GM21360 (cell line): ENCODE measurements around the gene NPAS2.

Experiments used
- ATAC-seq: cut with Tn5 transposase; IDR thresholded peaks from one replicate; pipeline ENCODE4 v1.9.1; 2021; ENCODE audit warnings: mild to moderate bottlenecking, moderate library complexity; ENCODE audit not compliant: unreplicated experiment

NPAS2 gene

DNA sequence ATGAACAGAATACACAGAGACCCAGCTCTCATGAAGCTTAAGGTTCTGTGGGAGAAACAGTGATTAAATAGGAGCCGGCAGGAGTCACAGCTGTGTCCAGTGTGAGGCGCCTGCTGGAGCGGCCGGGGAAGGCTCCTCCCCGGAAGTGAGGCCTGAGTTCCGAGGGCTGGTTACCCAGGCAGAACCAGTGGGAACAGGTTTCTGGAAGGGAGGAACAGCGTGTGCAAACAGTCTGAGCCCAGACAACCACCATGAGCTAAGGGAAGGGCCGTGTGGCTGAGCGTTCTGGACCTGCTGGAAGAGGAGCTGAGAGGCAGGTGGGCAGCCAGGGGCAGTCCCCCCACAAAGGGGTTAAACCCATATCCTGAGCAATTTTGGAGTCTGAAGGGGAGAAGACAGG lies 26.0 kb upstream of the NPAS2 start:
- ATAC-seq: no peak

DNA sequence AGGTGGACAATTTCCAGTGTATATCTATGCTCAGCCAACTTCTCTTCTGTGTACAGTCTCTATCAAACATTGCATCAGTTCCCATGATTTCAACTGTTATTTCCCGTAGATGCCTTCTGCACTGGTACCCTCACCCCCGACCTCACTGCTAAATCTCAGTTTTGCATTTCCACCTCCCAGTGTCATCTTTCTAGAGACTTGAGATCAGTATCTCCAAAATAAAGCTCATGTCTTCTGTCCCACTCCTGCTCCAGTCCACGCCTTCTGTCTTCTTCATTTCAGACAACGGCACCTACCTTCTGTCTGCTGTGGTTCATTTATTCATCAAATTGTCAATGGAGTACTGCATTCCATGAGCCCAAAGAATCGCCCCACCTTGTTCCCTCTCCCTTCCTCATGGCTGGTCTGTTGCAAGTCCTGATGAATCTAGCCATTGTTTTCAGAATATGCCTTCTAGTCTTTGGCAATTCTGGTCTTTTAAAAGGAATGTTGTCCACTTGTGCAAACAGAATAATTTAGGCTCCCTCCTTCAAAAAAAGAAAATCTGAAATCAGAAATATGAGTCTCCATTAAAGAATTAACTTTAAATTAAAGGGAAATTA lies 23.3 kb upstream of the NPAS2 start:
- ATAC-seq: no peak

DNA sequence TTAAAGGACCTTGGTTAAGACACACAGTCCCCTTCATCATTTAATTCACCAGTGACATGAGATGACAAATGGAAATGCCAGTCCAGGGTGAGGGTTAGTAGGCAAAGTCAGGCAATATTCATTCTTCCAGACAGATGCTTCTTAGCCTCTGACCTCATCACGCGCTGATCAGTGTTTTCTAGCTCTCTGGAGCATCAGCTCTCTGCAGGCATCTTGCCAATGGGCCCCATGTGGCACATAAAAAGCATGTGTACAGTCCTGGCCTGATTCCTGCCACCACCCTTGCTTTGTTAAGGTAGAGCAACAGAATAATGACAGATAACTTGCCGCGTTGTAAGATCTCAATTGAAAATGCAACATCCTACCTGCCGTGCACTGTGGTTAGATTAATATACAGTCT lies 20.3 kb upstream of the NPAS2 start:
- ATAC-seq: no peak

DNA sequence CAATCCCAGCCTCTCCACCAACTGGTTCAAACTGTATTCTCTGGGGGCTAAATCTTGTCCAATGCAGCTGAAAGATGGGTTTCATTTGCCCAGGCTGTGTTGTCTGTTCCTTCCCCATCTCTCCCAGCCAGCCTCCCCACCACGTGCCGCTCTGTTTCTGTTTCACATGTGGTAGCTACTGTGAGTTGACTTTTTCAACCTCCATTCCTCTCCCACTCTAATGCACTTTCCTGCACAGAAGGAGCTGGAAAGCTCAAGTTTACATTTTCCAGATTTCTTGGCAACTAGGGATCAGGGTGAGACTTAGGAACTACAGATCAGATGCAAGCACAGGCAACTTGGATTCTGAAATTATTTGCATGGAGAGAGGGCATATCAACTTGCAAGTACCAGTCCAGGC lies 19.0 kb upstream of the NPAS2 start:
- ATAC-seq: no peak

DNA sequence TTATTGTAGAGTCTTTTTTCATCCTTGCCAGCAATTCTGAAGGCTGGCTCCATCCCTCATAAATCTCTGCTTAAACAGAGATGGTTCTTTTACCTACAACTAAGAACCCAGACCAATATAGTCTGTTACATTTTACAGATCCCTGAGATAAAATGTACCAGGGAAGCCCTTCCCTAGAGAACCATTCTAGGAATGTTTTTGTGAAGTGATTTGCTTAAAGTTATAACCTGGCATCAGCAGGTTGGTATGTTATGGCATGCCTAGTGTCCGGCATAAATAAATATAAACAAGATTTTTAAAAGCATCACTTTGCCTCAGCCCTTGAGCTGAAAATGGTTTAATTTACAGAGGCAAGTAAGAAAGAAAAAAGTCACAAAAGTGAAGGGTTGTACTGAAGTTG lies 18.5 kb upstream of the NPAS2 start:
- ATAC-seq: no peak

DNA sequence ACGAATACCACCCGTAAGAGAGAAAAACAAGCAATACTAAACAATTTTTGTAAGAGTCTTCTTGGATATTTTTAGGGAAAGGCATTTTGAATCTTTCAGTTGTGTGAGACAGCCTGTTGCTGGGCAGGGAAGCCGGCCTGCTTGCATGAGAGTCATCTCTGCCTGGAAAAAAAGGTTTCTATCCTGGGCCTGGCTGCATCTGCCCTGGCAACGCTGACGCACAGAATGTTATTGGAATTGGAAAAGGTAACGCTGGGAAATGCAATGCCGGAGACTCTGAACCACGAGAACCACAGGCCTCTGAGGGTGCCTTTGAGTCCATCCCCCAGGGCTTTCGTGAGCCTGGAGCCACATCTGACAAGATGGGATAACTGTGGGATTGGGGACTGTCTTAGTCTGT lies 17.9 kb upstream of the NPAS2 start:
- ATAC-seq: no peak

DNA sequence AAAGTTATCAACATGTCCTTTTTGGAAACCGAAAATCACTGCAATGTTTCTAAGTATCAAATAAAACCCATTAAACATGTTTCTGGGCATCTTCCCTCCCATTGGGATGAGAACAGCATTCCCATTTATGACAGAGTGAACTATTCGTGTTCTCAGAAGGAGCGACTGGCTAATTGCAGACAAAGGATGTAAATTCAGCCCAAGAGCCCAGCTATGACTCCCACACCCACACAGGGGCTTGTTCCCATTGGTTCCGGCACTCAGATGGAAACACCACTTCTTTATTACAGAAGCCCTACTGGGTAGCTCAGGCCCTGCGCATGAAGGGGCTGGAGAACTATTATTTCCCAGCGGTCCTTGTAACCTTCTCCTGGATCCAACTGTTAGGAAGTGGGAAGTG lies 16.6 kb upstream of the NPAS2 start:
- ATAC-seq: no peak

DNA sequence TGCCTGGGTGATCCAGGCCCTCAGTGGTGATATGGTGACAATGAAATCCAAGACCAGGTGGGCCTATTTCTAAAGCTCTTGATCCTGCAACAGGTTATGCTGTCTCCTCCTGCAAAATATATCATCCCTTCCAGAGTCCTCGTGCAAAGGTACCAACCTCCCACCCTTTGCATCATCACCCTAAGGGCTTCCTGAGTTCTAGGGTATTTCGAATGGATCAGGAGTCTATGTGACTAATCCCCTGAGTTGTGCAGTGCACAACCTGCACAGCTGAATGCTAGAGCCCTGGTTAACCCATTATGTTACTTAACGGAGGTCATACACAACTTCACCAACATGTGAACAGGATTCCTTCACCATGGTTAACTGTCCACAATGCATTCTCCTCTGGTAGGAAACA lies 13.4 kb upstream of the NPAS2 start:
- ATAC-seq: no peak

DNA sequence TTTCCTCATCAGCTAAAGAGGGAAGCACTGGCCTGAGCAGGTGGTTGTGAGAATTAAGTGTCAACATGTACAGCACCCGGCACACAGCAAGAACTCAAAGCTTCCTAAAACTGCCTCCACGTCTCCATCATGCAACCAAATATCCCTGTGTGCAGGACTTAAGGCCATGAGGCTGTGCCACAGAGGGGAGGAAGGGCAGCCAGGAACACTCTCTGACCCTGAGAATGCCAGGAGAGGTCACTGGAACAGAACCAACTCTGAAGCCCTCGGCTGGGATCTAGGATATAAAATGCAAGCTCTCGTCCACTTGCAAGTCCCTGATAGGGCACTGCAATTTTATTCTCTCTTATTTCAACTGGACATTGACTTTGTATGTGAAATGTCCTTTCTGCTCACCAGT lies 12.2 kb upstream of the NPAS2 start:
- ATAC-seq: no peak

DNA sequence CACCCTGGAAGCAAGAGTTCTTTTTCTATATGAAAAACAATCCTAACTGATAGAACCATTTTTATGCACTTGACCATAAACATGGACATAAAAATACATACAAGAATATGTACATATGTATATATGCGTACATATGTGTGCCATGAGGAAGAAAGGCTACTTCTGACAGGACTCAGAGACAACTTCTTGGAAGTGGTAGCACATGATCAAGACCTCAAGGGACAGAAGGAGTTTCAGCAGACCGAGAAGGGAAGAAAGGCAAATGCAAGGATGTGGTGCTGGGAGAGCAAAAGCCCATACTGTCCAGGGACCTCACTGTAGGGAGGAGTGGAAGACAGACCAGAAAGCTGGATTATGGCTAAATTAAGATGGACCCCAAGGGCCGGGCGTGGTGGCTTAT lies 11.4 kb upstream of the NPAS2 start:
- no peak for ATAC-seq

DNA sequence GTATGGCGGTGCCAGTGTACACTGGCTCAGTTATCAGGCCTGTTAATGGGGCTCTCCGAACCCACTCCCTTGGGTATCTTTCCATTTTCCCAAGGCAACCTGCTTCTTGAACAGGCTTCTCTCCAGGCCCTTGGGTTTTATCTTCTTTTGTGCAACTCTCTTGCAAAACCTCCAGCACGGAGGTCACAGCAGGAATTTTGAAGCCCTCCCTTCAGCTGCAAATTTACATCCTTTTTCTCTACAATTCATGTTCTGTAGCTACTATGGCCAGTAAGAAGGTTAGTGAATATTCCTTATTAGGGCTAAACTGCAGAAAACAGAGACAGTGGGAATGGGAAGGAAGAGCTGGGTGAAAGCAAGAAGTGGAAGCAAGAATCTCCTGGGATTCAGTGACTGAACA lies 10.4 kb upstream of the NPAS2 start:
- ATAC-seq: no peak

DNA sequence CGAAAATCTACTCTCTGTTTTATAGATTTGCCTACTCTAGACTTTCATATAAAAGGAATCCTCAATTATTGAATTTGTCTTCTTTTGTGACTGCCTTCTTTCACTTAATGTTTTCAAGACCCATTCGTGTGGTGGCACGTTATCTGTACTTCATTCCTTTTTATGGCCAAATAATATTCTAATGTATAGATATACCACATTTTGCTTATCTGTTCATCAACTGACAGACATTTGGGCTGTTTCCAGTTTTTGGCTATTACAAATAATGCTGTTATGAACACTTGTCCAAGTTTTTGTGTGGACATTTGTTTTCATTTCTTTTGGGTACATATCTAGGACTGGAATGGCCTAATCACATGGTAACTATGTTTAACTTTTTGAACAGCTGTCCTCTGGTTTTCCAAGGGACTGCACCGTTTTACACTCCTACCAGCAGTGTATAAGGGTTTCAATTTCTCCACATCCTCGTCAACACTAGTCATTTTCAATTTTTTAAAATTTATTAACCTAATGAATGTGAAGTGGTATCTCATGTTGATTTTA lies 9.3 kb upstream of the NPAS2 start:
- no peak for ATAC-seq

DNA sequence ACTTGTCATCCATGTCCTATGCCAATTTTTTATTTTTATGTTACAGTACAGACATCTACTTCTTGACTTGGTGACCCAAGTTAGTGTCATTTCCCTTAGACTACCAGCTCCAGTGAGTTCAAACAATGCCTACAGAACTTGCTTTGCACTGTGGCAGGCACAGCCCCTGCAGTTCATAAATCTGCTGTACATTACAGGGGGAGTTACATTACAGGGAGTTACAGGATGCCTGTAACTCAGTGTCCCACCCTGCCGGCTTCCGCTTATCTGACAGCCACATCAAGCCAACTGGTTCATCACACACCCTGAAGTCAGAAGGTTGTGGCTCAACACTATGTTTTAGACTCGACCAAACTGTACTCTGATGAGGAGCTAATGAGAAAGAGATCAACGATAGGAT lies 7.8 kb upstream of the NPAS2 start:
- ATAC-seq: no peak

DNA sequence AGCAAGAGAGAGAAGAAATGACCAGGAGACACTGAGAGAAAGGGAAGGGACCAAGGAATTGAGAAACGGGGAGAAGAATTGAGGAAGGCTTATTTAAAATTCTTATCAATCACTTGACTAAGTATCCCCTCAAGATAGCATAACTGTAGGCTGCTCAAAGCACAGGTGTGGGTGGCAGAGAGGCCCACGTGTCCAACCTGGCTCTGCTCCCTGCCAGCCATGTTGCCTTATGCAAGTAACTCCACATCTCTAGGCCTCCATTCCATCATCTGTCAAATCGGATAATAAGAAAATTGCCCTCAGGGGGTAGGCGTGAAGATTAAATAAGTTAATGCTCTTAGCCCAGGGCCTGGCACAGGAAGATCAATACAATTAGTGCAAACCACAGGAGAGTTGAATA lies 7.4 kb upstream of the NPAS2 start:
- ATAC-seq: no peak

DNA sequence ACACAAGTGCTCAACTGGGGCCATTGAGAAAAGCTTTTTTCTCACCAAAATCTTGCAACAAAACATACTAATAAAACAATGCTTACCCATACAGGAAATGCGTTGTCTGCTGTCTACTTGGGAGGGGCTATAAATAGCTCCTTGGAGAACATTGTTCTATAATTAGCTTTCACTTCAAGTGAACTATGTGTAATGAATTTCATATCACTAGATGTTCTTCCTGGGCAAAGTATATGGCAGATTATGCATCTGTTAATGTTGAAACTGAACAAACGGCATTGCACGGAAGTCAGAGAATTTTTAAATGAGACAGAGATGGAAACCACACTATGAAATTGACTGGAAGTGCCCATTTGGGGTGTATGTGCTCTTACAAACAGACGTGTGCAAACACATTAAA lies 6.4 kb upstream of the NPAS2 start:
- no peak for ATAC-seq

DNA sequence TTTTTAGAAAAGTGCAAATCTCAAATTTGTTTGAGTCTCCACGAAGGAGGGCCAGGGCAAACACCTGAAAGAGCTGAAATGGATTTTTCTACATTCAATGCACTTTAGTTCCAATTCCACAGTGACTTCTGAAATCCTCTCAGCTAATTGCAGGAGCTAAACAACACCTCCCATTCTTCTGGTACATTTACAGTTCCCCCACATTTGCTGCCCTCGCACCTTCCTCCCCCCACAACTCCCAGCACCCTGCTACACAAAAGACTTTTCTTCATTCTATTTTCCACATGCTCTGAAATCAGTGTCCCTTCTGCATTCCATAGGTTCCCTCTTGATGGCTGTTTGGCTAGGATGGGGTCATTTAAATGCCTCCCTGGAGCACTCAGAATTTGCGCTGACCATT lies 5.9 kb upstream of the NPAS2 start:
- no peak for ATAC-seq

DNA sequence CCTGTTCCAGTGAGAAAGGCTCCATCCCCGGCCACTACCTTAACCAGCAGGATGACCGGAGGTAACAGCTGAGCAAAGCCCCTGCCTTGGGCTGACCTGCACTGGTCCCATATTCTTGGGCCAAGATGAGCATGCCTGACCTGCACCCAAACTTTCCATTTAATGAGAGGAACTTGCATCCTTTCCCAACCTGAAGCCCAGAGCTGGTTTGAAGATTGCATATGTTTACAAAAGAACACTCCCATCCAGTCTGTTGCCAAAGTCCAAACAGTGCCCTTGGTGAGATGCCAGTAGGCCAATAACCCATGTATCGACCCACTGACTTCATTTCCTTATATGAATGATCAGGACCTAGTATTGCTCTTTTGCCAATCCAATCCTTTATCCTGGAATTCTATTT lies 5.5 kb upstream of the NPAS2 start:
- ATAC-seq: no peak

DNA sequence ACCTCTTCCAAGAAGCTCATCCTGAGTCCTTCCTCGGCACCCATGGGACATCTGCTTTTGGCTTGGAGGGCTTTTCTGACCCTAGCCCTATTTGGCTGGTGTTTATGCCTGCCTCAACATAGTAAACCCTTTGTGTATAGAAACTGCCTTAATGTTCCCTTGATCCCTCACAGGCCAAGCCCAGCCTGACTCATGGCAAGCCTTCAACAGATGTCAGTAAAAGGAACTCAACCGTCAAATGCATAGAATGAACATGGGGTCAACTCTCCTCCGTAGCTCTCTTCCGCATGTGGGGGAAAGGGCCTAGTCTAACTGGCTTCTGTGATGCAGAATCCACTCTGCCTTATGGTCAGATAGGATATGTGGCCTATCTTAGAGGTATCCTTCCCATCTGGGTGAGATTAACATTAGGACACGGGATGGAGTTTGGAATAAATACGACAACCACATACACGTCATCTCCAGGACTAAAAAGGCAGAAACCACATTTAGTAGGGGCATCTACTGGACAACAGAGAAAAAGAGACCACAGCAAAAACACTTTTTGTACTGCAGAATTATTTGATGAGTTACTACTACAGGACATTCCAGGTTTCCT lies 2.5 kb upstream of the NPAS2 start:
- no peak for ATAC-seq

DNA sequence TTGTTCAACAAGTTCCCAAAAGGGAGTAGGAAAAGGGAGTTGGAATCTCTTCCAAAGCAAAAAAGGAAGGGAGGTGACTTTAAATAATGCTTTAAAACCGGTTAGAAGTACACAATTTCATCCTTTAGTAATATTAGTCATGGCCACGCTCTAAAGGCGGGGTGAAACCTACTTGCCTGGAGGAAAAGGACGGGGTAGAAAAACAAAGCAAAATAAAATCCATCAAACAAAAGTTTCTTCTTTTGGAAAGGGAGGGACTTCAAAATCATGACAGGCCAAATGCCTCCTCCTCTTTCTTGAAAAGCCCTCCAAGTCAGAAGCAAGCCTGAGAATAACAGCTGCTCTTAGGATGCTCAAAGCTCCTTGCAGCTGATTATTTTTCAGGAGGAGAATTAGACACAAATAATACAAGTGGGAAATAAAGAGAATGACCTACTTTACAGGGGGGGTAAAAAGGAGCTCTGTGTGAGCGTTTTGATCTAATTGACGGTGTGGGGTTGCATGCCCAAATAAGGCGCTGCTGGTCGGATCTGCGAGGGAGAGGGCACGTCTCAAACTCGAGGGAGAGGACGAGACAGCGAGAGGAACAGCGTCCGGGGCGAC lies 1.8 kb upstream of the NPAS2 start:
- no peak for ATAC-seq

DNA sequence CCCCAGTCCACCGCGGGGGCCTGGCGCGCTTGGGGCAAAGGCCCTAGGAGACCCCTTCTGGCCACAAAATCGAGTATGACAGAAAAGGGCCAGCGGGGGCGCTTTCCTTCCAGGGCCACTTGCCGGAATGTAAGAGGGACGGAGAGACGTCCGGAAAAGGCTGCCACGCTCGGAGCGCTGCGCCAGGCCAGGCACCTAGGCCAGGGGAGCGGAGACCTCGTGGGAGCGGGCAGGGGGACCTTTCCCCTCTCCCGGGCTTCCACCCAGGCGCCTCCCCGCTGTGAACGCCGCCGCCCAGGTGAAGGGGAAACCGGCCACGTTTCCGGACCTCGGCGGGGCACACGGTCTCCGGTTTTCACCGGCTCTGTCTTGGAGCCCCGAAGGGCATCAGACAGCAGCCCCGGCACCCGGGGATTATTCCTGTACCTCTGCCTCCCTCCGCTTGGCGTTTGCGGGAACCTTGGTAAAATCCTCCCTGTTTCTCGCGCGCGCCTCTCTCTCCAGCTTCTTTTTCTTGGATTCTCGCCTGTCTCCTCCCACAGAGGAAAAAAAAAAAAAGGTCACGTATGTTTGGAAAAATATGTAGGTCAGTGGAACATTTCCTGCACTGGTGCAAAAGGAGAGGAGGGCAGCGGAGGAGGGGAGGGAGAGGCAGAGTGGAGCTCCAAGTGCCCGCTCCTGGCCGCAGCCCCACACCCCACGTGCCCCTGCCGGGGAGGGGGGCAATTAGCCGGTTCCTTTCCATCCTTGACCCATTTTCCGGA lies 1.2 kb upstream of the NPAS2 start:
- ATAC-seq: no peak

DNA sequence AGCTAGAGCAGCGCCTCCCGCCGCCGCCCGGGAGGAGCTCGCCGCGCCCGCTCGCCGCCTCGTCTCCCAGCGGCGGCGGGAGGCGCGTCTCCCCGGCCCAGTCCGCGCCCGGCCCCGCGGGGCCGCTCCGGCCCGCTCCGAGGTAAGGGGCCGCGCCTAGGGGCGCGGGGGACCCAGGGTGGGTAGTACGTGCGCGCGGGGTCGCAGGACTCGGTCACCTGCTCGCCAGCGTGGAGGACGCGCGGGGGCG lies 259 bp downstream of the NPAS2 start:
- ATAC-seq: no peak

DNA sequence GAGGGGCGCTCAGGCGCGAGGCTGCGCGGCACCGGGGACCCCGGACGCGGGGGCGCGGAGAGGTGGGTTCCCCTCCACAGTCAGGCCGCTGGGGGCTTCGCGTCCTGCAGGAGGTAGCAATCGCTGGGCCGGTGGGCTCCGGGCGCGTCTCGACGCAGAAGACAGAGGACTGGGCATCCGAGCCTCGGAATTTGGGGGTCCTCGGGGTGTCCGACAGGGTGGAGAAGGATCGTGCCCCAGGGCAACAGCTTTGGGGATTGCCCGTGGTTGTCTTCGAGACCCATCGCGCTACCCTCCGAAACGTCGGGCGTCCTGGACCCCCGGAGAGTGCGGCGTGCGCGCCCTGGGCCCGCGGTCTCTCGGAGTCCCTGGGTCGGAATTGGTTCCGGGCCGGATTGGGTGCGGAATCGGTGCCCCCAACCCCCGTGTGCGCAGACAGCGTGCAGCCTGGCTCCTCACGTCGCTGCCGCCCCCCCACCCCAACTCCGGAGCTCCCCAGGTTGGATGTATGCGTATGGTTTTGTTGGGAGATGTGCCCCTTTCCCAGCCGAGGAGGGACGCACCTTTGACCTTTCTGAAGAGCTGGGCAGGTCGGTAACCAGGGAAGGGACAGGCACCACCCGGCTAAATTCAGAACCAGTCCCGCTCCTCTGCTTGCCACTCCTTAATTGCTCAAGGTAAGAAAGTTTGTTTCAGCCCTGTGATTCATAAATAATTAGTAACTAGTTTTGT lies 750 bp downstream of the NPAS2 start:
- ATAC-seq: no peak
